Body of pancreas (tissue), 4 donors: ENCODE data around the gene ZBTB16. TPM values are rescaled to one million over a fixed set of nuclear protein-coding genes. Genes with fewer than 3 reads are reported as not detected.
A peak's percentile ranks its signal among the peaks of the same experiment; 100 is the strongest.

ENCODE experiments used
- ATAC-seq: fragments of 150-250 bp; one replicate; pipeline ENCODE4 v1.9.1; 2016
- DNase-seq, 4 donors: peaks; one replicate each; pipeline ENCODE4 v3.0.0-alpha.2; 2019
- H3K27ac ChIP-seq, 4 donors: fragments of 200-600 bp; sonication (generic); 1 replicate in 3 of 4; 2 replicates in 1 of 4; pipeline versions ENCODE4 v1.5.1 to v1.6.1; 2016 to 2019; ENCODE audit warnings: mild to moderate bottlenecking in 1 of 4, mixed read lengths in 1 of 4, moderate library complexity in 1 of 4
- H3K27me3 ChIP-seq, 2 donors: fragments of 200-600 bp; sonication (generic); one replicate each; pipeline ENCODE4 v1.6.0; 2016; ENCODE audit warnings: mild to moderate bottlenecking in 1 of 2
- H3K36me3 ChIP-seq, 2 donors: fragments of 200-600 bp; sonication (generic); replicated peaks in 1 of 2; 2 replicates each; pipeline ENCODE4 v1.5.1; 2016; ENCODE audit warnings: low read depth in 2 of 2; ENCODE audit not compliant: insufficient read depth in 1 of 2
- H3K4me1 ChIP-seq: fragments of 200-600 bp; sonication (generic); one replicate; pipeline ENCODE4 v1.6.0; 2016
- H3K4me3 ChIP-seq, 2 donors: fragments of 200-600 bp; sonication (generic); 1 replicate in 1 of 2; 2 replicates in 1 of 2; pipeline ENCODE4 v1.5.1; 2016 to 2019
- H3K9me3 ChIP-seq, 3 donors: fragments of 200-600 bp; sonication (generic); 1 replicate in 2 of 3; 2 replicates in 1 of 3; pipeline ENCODE4 v1.5.1; 2016
- POLR2A ChIP-seq, 3 donors: fragments of 450-650 bp; IDR thresholded peaks; one replicate each; pipeline ENCODE4 v1.6.1; 2016; ENCODE audit warnings: antibody characterized with exemption in 3 of 3, mild to moderate bottlenecking in 2 of 3
- WGBS, 2 donors: methylation state at CpG; one replicate each; pipeline ENCODE4 v1.1.5; 2017; 5-methylcytosine and 5-hydroxymethylcytosine counted together
- intact Hi-C: fragments of 100-400 bp; cut with DNase I; formaldehyde crosslinking; loops from one replicate; pipeline ENCODE4 v1.15.1; 2023
- total RNA-seq, 2 donors: library from RNA; depleted of rRNA; stranded (reverse); fragments of >200 nt; gene quantifications; one replicate each; pipeline ENCODE4 v1.1.0, GENCODE V29; 2016
- TF ChIP-seq, protein P1 (sequence below), 7 experiments: fragments of 450-650 bp in 4 of 7; fragments of 200-600 bp in 3 of 7; sonication (generic) in 3 of 7; IDR thresholded peaks; one replicate each; pipeline ENCODE4 v1.5.1; 2016 to 2019; ENCODE audit warnings: antibody characterized with exemption in 7 of 7

Gene ZBTB16, protein sequence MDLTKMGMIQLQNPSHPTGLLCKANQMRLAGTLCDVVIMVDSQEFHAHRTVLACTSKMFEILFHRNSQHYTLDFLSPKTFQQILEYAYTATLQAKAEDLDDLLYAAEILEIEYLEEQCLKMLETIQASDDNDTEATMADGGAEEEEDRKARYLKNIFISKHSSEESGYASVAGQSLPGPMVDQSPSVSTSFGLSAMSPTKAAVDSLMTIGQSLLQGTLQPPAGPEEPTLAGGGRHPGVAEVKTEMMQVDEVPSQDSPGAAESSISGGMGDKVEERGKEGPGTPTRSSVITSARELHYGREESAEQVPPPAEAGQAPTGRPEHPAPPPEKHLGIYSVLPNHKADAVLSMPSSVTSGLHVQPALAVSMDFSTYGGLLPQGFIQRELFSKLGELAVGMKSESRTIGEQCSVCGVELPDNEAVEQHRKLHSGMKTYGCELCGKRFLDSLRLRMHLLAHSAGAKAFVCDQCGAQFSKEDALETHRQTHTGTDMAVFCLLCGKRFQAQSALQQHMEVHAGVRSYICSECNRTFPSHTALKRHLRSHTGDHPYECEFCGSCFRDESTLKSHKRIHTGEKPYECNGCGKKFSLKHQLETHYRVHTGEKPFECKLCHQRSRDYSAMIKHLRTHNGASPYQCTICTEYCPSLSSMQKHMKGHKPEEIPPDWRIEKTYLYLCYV
- 100 to 1,000 TPM in 1 of 2 donors, 10 to 100 TPM in 1; 96.5 to 150 TPM for total RNA-seq

DNA sequence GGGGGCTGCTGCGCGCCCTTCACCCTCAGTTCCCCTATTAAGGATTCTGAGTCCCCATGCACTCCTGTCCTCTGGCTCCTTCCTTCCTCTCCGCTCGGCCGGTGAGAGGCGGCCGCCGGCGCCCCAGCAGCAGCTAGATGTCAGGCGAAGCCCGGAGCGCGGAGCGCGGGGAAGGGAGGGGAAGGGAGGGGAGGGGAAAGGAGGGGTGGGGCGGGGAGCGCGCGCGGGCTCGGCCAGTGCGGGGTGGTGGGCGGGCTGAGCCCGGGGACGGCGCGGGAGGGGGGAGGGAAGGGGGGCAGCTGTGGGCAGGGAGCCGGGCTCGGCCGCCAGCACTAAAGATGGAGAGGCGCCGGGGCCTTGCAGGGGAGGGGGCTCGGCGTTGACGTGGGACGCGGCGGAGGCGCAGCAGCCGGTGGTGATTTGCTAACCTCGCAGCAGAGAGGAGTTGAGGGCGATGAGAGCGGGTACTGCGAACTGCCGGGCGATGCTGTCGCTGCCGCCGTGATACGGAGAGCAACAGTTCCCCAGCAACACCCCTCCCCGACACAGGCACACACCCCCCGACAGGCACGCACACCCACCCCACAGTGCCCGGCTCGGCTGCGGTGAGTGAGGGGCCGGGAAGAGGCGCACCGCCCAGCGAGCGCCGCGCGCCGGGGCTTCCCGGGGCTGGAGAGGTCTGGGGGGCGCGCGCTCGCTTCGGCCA, at the start of gene ZBTB16:
Gene ZBTB16, plus strand, starts transcription at position 434 of the 706 bp plus-strand sequence. CDS start 3,590 bp downstream, outside the sequence.
- intact Hi-C loops: no loop called here
- DNase-seq (peak; percentile 90 to 91 (median 90)), ATAC-seq (peak; percentile 79)
- Histone ChIP-seq H3K27me3 (no peaks in the 10 kb centered on the region), H3K36me3 (peaks cover 10 to 12% of the 10 kb centered on the region in 2 donors), H3K27ac (peak within 1 kb of the TSS; percentile 84 to 100 (median 96)), H3K9me3 (no peaks in the 10 kb centered on the region), H3K4me3 (peak within 1 kb of the TSS; percentile 95 to 98), H3K4me1 (peaks cover 51% of the 10 kb centered on the region)
- TF ChIP-seq, protein P1, sequence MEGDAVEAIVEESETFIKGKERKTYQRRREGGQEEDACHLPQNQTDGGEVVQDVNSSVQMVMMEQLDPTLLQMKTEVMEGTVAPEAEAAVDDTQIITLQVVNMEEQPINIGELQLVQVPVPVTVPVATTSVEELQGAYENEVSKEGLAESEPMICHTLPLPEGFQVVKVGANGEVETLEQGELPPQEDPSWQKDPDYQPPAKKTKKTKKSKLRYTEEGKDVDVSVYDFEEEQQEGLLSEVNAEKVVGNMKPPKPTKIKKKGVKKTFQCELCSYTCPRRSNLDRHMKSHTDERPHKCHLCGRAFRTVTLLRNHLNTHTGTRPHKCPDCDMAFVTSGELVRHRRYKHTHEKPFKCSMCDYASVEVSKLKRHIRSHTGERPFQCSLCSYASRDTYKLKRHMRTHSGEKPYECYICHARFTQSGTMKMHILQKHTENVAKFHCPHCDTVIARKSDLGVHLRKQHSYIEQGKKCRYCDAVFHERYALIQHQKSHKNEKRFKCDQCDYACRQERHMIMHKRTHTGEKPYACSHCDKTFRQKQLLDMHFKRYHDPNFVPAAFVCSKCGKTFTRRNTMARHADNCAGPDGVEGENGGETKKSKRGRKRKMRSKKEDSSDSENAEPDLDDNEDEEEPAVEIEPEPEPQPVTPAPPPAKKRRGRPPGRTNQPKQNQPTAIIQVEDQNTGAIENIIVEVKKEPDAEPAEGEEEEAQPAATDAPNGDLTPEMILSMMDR (IDR thresholded peaks at IDR 0.05): peak; percentile 42 to 65 (median 57)
- TF ChIP-seq POLR2A (IDR thresholded peaks at IDR 0.05): peak; percentile 87 to 97 (median 94)
- WGBS, 2 donors: 0 to 1% methylated on average over 2 to 63 of the region's 71 CpGs

DNA sequence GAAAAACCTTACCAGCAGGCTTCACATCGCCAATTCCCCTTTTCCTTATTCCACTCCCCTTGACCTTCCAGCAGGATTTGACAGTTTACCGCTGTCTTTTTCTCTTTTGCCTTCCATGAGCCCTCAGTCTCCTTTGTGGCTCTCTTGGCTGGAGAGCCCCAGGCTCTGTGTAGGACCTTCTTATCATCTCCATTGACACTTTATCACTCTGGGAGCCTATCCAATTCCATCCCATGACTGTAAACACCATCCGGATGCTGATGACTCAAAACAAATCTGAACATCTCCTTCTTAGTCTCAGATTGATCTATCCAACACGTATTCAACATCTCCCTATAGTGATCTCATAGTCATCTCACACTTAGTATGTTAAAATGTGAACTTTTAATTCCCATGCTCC, 48.6 kb upstream of the ZBTB16 start:
- Histone ChIP-seq H3K27ac (no peak overlapping the region), H3K4me3 (no peak overlapping the region), H3K9me3 (no peaks in the 10 kb centered on the region), H3K4me1 (no peaks in the 10 kb centered on the region), H3K27me3 (no peaks in the 10 kb centered on the region), H3K36me3 (no peaks in the 10 kb centered on the region)
- TF ChIP-seq, protein P1 (IDR thresholded peaks at IDR 0.05): no peak
- TF ChIP-seq POLR2A (IDR thresholded peaks at IDR 0.05): no peak
- 56 to 59% methylated on average over 4 of the region's 4 CpGs for WGBS, 2 donors
- no peak for DNase-seq
- intact Hi-C loops: no loop called here
- no peak for ATAC-seq

- no peak for ATAC-seq
- Histone ChIP-seq H3K36me3 (no peaks in the 10 kb centered on the region), H3K9me3 (no peaks in the 10 kb centered on the region), H3K4me1 (no peaks in the 10 kb centered on the region), H3K27me3 (no peaks in the 10 kb centered on the region), H3K27ac (no peak overlapping the region), H3K4me3 (no peak overlapping the region)
- TF ChIP-seq POLR2A (IDR thresholded peaks at IDR 0.05): no peak
- TF ChIP-seq, protein P1 (IDR thresholded peaks at IDR 0.05): no peak
- intact Hi-C loops: no loop called here
- WGBS, 2 donors: 44 to 59% methylated on average over 2 of the region's 2 CpGs
- no peak for DNase-seq
Observed at GRCh38 chr11:114011443-114011842, 48.1 kb upstream of the ZBTB16 start.

DNA sequence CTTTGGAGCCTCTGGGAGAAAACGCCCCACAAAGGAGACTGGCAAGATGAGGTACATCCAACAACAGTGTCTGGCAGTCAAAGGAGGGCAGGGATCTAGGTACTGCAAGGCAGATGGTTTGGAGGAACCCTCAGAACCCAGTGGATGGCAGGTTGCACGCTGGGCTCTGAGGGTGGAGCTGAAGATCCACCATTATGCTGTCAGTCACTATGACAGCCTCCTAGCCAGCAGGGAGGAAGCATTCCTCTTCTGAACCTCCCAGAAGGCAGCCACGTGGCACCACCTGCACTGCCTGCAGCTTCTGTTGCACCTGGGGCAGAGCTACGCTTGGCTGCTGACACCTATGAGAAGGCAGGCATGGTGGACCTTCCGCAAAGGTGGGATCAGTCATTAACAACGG, 44.4 kb upstream of the ZBTB16 start:
- no peak for DNase-seq
- no peak for TF ChIP-seq POLR2A (IDR thresholded peaks at IDR 0.05)
- TF ChIP-seq, protein P1 (IDR thresholded peaks at IDR 0.05): no peak
- Histone ChIP-seq H3K4me3 (no peak overlapping the region), H3K27ac (no peak overlapping the region), H3K36me3 (no peaks in the 10 kb centered on the region), H3K27me3 (no peaks in the 10 kb centered on the region), H3K9me3 (no peaks in the 10 kb centered on the region), H3K4me1 (no peaks in the 10 kb centered on the region)
- ATAC-seq: no peak
- WGBS, 2 donors: 58% methylated on average over 6 of the region's 6 CpGs
- intact Hi-C loops: no loop called here
